Keratinocyte (primary cell): Measurements from ENCODE around the gene PRPH2. TPM values are rescaled to one million over a fixed set of nuclear protein-coding genes. Genes with fewer than 3 reads are reported as not detected.

Experiments used
- DNase-seq: peaks from one replicate; pipeline ENCODE4 v3.0.0-alpha.2; 2011; ENCODE audit warnings: low read depth, missing footprints, low spot score
- FAIRE-seq: peaks from 2 replicates; lab custom pipeline; 2011; peaks lifted over from hg19 to GRCh38; lab: Jason Lieb, UNC
- H2AFZ ChIP-seq: 2 replicates; pipeline ENCODE4 v1.6.0; 2012; ENCODE audit warnings: low read length, control low read depth, inconsistent platforms; ENCODE audit not compliant: control insufficient read depth
- H3K27ac ChIP-seq: 2 replicates; pipeline ENCODE4 v1.5.1; 2011; ENCODE audit warnings: low read length; ENCODE audit not compliant: control insufficient read depth, insufficient read depth
- H3K27me3 ChIP-seq: 3 replicates; pipeline ENCODE4 v1.6.0; 2011; ENCODE audit warnings: low read length; ENCODE audit not compliant: control insufficient read depth, insufficient read depth; ENCODE audit errors: extremely low read depth
- H3K36me3 ChIP-seq, 2 experiments: 2 replicates in 1 of 2; 3 replicates in 1 of 2; pipeline ENCODE4 v1.5.1; 2011; ENCODE audit warnings: low read length in 2 of 2, mild to moderate bottlenecking in 1 of 2; ENCODE audit not compliant: control insufficient read depth in 2 of 2, insufficient read depth in 2 of 2; ENCODE audit errors: extremely low read depth in 1 of 2
- H3K4me1 ChIP-seq: 3 replicates; pipeline ENCODE4 v1.5.1; 2011; ENCODE audit warnings: low read length; ENCODE audit not compliant: control insufficient read depth, insufficient read depth; ENCODE audit errors: extremely low read depth
- H3K4me2 ChIP-seq: 3 replicates; pipeline ENCODE4 v1.6.0; 2011; ENCODE audit warnings: low read depth, low read length; ENCODE audit not compliant: control insufficient read depth, insufficient read depth; ENCODE audit errors: extremely low read depth
- H3K4me3 ChIP-seq, 3 experiments: fragments of 200-600 bp in 1 of 3; sonication (generic) in 1 of 3; 2 replicates in 2 of 3; 3 replicates in 1 of 3; pipeline ENCODE4 v1.5.1; 2011 to 2016; ENCODE audit warnings: low read length in 3 of 3, mild to moderate bottlenecking in 3 of 3, control low read depth in 2 of 3, inconsistent platforms in 1 of 3, low read depth in 1 of 3, mixed read lengths in 1 of 3, mixed run types in 1 of 3, moderate library complexity in 1 of 3; ENCODE audit not compliant: control insufficient read depth in 2 of 3, insufficient read depth in 2 of 3; ENCODE audit errors: extremely low read depth in 1 of 3
- H3K79me2 ChIP-seq: 2 replicates; pipeline ENCODE4 v1.6.0; 2012; ENCODE audit warnings: low read length; ENCODE audit not compliant: control insufficient read depth, insufficient read depth
- H3K9ac ChIP-seq: 3 replicates; pipeline ENCODE4 v1.6.0; 2011; ENCODE audit warnings: low read length; ENCODE audit not compliant: control insufficient read depth, insufficient read depth; ENCODE audit errors: extremely low read depth
- H3K9me1 ChIP-seq: 3 replicates; pipeline ENCODE4 v1.6.0; 2011; ENCODE audit warnings: low read length; ENCODE audit not compliant: control insufficient read depth, insufficient read depth; ENCODE audit errors: extremely low read depth
- H3K9me3 ChIP-seq: 2 replicates; pipeline ENCODE4 v1.5.1; 2012; ENCODE audit warnings: low read depth, low read length; ENCODE audit not compliant: control insufficient read depth
- H4K20me1 ChIP-seq: 3 replicates; pipeline ENCODE4 v1.6.0; 2011; ENCODE audit warnings: low read length; ENCODE audit not compliant: control insufficient read depth, insufficient read depth; ENCODE audit errors: extremely low read depth
- EZH2 ChIP-seq: IDR thresholded peaks from one replicate; pipeline ENCODE4 v1.6.1; 2012; ENCODE audit warnings: inconsistent platforms, mild to moderate bottlenecking, low read length, moderate library complexity
- dilution Hi-C: fragments of 300-500 bp; cut with MboI; formaldehyde crosslinking; loops from one replicate; pipeline ENCODE4 v1.7.0; 2020; ENCODE audit warnings: low sequenced_read_pairs; ENCODE audit not compliant: extremely low pct_ligation_motif_present
- polyA plus RNA-seq, 5 experiments: library from polyadenylated mRNA; depleted of rRNA in 3 of 5; stranded (reverse) in 3 of 5; stranded (forward) in 1 of 5; unstranded in 1 of 5; fragments of >200 nt; gene quantifications; 1 replicate in 1 of 5; 2 replicates in 3 of 5; 3 replicates in 1 of 5; pipeline versions ENCODE4 v1.2.1 to v1.2.3, GENCODE V29; 2011 to 2012; ENCODE audit warnings: missing spikeins in 2 of 5, low read depth in 1 of 5, low replicate concordance in 1 of 5
- small RNA-seq, 3 experiments: library from RNA; depleted of rRNA; stranded (forward); fragments of <200 nt; gene quantifications; one replicate each; pipeline ENCODE3, GENCODE V24; 2012; ENCODE audit warnings: low read depth in 3 of 3, low replicate concordance in 1 of 3; ENCODE audit not compliant: insufficient read length in 3 of 3
- TF ChIP-seq, protein P1 (sequence below), 3 experiments: IDR thresholded peaks in 1 of 3; conservative IDR thresholded peaks in 1 of 3; optimal IDR thresholded peaks in 1 of 3; 2 replicates in 2 of 3; 3 replicates in 1 of 3; pipeline versions ENCODE3 to v1.5.1; 2011; ENCODE audit warnings: low read length in 3 of 3, mild to moderate bottlenecking in 3 of 3, moderate library complexity in 2 of 3, control low read depth in 1 of 3, inconsistent platforms in 1 of 3; ENCODE audit not compliant: insufficient read depth in 2 of 3; ENCODE audit errors: extremely low read depth in 1 of 3

PRPH2 gene
- polyA plus RNA-seq, 1 donor (not counting 4 experiments of a cell fraction or from before 2014, with no cell fraction given) = 0.01 TPM

DNA sequence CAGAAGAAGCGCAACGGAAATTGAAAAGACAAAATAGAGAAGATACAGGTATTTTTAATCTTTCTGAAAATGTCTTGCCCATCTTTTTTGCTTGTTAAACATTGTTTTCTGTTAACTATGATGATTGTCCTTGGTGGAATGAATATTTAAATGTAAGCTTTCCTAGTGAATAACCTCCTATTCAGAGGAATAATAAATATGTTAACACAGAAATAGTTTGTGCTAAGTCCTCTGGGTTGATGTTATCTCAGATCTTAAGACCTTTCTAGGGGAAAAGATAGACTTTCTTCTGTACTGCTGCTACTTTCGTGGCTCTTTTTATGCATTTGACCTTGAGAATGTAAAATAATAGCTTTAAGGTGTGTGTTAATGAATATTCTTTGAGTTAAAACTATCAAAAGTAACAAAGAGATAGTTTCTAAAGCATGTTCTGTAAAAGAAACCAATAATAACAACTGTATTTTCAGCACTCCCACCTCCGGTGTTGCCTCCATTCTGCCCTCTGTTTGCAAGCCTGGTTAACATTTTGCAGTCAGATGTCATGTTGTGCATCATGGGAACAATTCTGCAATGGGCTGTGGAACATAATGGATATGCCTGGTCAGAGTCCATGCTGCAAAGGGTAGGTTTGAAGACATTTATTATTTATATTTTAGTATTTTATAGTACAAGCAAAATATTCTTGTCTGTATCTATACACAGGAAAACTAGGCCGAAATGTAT is 70.2 kb downstream of the PRPH2 start:
- Histone ChIP-seq H4K20me1 (no peaks in the 10 kb centered on the region), H3K27ac (no peak overlapping the region), H3K9ac (no peak overlapping the region), H3K4me1 (no peaks in the 10 kb centered on the region), H2AFZ (no peak overlapping the region), H3K4me2 (no peak overlapping the region), H3K27me3 (no peaks in the 10 kb centered on the region), H3K79me2 (no peaks in the 10 kb centered on the region), H3K9me3 (no peaks in the 10 kb centered on the region), H3K4me3 (no peak overlapping the region), H3K9me1 (no peaks in the 10 kb centered on the region), H3K36me3 (peaks cover 15% of the 10 kb centered on the region in 2 experiments)
- no peak for TF ChIP-seq EZH2
- TF ChIP-seq, protein P1, sequence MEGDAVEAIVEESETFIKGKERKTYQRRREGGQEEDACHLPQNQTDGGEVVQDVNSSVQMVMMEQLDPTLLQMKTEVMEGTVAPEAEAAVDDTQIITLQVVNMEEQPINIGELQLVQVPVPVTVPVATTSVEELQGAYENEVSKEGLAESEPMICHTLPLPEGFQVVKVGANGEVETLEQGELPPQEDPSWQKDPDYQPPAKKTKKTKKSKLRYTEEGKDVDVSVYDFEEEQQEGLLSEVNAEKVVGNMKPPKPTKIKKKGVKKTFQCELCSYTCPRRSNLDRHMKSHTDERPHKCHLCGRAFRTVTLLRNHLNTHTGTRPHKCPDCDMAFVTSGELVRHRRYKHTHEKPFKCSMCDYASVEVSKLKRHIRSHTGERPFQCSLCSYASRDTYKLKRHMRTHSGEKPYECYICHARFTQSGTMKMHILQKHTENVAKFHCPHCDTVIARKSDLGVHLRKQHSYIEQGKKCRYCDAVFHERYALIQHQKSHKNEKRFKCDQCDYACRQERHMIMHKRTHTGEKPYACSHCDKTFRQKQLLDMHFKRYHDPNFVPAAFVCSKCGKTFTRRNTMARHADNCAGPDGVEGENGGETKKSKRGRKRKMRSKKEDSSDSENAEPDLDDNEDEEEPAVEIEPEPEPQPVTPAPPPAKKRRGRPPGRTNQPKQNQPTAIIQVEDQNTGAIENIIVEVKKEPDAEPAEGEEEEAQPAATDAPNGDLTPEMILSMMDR (optimal IDR thresholded peaks at IDR 0.05 in 1 of 3, IDR thresholded peaks at IDR 0.05 in 1 of 3, conservative IDR thresholded peaks at IDR 0.05 in 1 of 3; ENCODE audit: extremely low read depth in 1 of 3, insufficient read depth in 2 of 3, low read length in 3 of 3) = no peak
- FAIRE-seq (no peak), DNase-seq (no peak)
- dilution Hi-C loops = no loop called here

Small RNAs within 50 kb of the gene (small RNA-seq; reads per million reads assigned to genes)
- gene RNU6-890P = 0 reads per million in 3 experiments

Other genes starting within 250 kb of the PRPH2 start
- 13.7 to 21.6 TPM (median 17.1 TPM) in 3 replicates for gene UBR2, start 158.6 kb downstream of the PRPH2 start, polyA plus RNA-seq
- 14.1 to 18.8 TPM (median 16.7 TPM) in 3 replicates for gene TBCC, start 23.5 kb upstream of the PRPH2 start, polyA plus RNA-seq
- gene BICRAL, start 59.5 kb upstream of the PRPH2 start, polyA plus RNA-seq = 4.2 to 6.5 TPM (median 5.0 TPM) in 3 replicates
- gene RPL7L1, start 157.0 kb upstream of the PRPH2 start, polyA plus RNA-seq = 61.5 to 104 TPM (median 76.8 TPM) in 3 replicates
- gene PTCRA, start 193.5 kb upstream of the PRPH2 start, polyA plus RNA-seq = not detected in 3 replicates
- 15.8 to 30.9 TPM (median 19.7 TPM) in 3 replicates for gene CNPY3, start 206.9 kb upstream of the PRPH2 start, polyA plus RNA-seq
- 0.08 to 0.10 TPM in 2 of 3 replicates, not detected in the other for gene GNMT, start 238.2 kb upstream of the PRPH2 start, polyA plus RNA-seq